Measurements from ENCODE around the gene STAT1. TPM values are rescaled to one million over a fixed set of nuclear protein-coding genes. Genes with fewer than 3 reads are reported as not detected.

Gene STAT1
- total and polyA plus RNA-seq, 9 of the 15 experiments (the other 6 are each of a cell fraction or from before 2014, with no cell fraction given): 8.7 to 34.4 (median 26.8) TPM

DNA sequence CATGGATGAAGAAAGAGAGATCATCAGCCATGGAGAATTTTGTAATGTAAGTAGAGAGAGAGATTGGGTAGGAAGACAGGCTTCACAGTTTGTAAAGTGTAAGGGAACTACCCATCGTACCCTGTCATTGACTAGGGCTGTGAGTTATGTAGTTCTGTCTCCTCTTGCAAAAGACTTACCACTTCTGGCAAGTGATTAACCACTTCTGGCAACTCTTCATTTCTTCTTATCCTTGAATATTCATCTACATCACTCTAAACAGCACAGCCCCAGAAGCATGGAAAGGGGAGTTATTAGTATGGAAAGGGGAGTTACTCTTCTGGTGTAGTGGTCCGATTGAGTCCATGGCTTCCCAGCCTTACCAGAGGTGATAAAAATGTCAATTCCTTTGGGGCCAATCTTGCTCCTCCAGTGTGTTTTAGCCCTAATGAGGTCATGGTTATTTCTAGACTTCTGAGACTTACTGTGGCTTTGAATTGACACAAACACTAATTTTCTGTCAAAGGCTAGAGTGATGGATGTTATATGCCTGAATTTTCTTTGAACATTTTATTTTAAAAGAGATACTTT is 52.0 kb downstream of the STAT1 start:
- intact Hi-C loops (cut with micrococcal nuclease): no loop called here
- no peak overlapping the region for H3K4me3 ChIP-seq
- 88% methylated on average over 2 of the region's 2 CpGs for WGBS (ENCODE audit: insufficient coverage, low coverage, missing lambda C conversion rate)
- TF ChIP-seq, protein P1, sequence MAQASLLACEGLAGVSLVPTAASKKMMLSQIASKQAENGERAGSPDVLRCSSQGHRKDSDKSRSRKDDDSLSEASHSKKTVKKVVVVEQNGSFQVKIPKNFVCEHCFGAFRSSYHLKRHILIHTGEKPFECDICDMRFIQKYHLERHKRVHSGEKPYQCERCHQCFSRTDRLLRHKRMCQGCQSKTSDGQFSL (CRISPR knock-in tag; IDR thresholded peaks at IDR 0.05): no peak
- TF ChIP-seq, protein P1 (tag; IDR thresholded peaks at IDR 0.05): no peak
- TF ChIP-seq GTF2A2 (tag; IDR thresholded peaks at IDR 0.05) (no peak), TAL1 (IDR thresholded peaks at IDR 0.05) (no peak), BHLHE40 (IDR thresholded peaks at IDR 0.05; ENCODE audit: low read length) (no peak), TAF9B (IDR thresholded peaks at IDR 0.05; ENCODE audit: partially characterized antibody) (no peak), ETS2 (tag; IDR thresholded peaks at IDR 0.05; ENCODE audit: borderline replicate concordance, poor library complexity, severe bottlenecking) (no peak)
- TF ChIP-seq, protein P2, sequence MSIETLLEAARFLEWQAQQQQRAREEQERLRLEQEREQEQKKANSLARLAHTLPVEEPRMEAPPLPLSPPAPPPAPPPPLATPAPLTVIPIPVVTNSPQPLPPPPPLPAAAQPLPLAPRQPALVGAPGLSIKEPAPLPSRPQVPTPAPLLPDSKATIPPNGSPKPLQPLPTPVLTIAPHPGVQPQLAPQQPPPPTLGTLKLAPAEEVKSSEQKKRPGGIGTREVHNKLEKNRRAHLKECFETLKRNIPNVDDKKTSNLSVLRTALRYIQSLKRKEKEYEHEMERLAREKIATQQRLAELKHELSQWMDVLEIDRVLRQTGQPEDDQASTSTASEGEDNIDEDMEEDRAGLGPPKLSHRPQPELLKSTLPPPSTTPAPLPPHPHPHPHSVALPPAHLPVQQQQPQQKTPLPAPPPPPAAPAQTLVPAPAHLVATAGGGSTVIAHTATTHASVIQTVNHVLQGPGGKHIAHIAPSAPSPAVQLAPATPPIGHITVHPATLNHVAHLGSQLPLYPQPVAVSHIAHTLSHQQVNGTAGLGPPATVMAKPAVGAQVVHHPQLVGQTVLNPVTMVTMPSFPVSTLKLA (conservative IDR thresholded peaks at IDR 0.05): no peak
- TF ChIP-seq, protein P3, sequence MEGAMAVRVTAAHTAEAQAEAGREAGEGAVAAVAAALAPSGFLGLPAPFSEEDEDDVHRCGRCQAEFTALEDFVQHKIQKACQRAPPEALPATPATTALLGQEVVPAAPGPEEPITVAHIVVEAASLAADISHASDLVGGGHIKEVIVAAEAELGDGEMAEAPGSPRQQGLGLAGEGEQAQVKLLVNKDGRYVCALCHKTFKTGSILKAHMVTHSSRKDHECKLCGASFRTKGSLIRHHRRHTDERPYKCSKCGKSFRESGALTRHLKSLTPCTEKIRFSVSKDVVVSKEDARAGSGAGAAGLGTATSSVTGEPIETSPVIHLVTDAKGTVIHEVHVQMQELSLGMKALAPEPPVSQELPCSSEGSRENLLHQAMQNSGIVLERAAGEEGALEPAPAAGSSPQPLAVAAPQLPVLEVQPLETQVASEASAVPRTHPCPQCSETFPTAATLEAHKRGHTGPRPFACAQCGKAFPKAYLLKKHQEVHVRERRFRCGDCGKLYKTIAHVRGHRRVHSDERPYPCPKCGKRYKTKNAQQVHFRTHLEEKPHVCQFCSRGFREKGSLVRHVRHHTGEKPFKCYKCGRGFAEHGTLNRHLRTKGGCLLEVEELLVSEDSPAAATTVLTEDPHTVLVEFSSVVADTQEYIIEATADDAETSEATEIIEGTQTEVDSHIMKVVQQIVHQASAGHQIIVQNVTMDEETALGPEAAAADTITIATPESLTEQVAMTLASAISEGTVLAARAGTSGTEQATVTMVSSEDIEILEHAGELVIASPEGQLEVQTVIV (CRISPR knock-in tag; IDR thresholded peaks at IDR 0.05; ENCODE audit: borderline replicate concordance): no peak
- TF ChIP-seq, protein P4, sequence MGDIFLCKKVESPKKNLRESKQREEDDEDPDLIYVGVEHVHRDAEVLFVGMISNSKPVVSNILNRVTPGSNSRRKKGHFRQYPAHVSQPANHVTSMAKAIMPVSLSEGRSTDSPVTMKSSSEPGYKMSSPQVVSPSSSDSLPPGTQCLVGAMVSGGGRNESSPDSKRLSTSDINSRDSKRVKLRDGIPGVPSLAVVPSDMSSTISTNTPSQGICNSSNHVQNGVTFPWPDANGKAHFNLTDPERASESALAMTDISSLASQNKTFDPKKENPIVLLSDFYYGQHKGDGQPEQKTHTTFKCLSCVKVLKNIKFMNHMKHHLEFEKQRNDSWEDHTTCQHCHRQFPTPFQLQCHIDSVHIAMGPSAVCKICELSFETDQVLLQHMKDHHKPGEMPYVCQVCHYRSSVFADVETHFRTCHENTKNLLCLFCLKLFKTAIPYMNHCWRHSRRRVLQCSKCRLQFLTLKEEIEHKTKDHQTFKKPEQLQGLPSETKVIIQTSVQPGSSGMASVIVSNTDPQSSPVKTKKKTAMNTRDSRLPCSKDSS (IDR thresholded peaks at IDR 0.05; ENCODE audit: low read depth, partially characterized antibody): no peak
- TF ChIP-seq, protein P5, sequence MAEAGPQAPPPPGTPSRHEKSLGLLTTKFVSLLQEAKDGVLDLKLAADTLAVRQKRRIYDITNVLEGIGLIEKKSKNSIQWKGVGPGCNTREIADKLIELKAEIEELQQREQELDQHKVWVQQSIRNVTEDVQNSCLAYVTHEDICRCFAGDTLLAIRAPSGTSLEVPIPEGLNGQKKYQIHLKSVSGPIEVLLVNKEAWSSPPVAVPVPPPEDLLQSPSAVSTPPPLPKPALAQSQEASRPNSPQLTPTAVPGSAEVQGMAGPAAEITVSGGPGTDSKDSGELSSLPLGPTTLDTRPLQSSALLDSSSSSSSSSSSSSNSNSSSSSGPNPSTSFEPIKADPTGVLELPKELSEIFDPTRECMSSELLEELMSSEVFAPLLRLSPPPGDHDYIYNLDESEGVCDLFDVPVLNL (CRISPR knock-in tag; IDR thresholded peaks at IDR 0.05; ENCODE audit: low read depth): no peak

More for the DNA sequence above, 52.0 kb downstream of the STAT1 start:
- no peak for FAIRE-seq
- Histone ChIP-seq H3K9ac (ENCODE audit: insufficient read depth in 1 of 2, low read depth in 2 of 2, low read length in 2 of 2) (no peak overlapping the region), H3K9me3 (replicated peaks; ENCODE audit: control insufficient read depth, insufficient read depth, low read depth, low read length) (no peaks in the 10 kb centered on the region), H2AFZ (ENCODE audit: low read depth, low read length) (no peak overlapping the region), H3K79me2 (ENCODE audit: control insufficient read depth, insufficient read depth, low read length) (no peaks in the 10 kb centered on the region), H3K9me1 (ENCODE audit: control insufficient read depth, insufficient read depth, low read length) (no peaks in the 10 kb centered on the region), H3K4me1 (replicated peaks in 1 of 2; ENCODE audit: control insufficient read depth in 2 of 2, insufficient read depth in 2 of 2, low read length in 2 of 2) (no peaks in the 10 kb centered on the region), H3K36me3 (ENCODE audit: control insufficient read depth, insufficient read depth, low read length) (peaks cover 47% of the 10 kb centered on the region), H3K27ac (ENCODE audit: extremely low read depth, low read depth, low read length) (no peak overlapping the region), H4K20me1 (replicated peaks; ENCODE audit: control insufficient read depth, insufficient read depth, low read length) (no peaks in the 10 kb centered on the region; the same call in 1 of the 2 replicates), H3K27me3 (ENCODE audit: control insufficient read depth in 2 of 2, insufficient read depth in 2 of 2, low read length in 2 of 2) (no peaks in the 10 kb centered on the region), H3K4me2 (ENCODE audit: insufficient read depth, low read length) (no peak overlapping the region)
- in situ Hi-C loops (cut with MboI): no loop called here
- ChIA-PET POLR2A (interaction anchor here (1.2 kb wide), 1 partner anchor 78 kb away, joined by 4 read pairs; no protein-coding TSS in a partner anchor), CTCF (ENCODE audit: low intra/inter-chr PET ratio) (no interaction called here)
- no peak for DNase-seq (ENCODE audit: extremely low read depth in 1 of 4, low spot score in 3 of 4)
- ATAC-seq: no peak
- no TSS peak for BruUV-seq (replicated peaks)

Data from K562 (cell line).